CD4-positive, alpha-beta T cell treated with Interleukin-2 at 100 ng/mL for 4 hours (primary cell): ENCODE measurements around the gene PLA2G2C.

Experiments used
- DNase-seq: peaks from one replicate; pipeline ENCODE4 v3.0.0-alpha.2; 2020; ENCODE audit warnings: low spot score

PLA2G2C gene

GRCh38 chr1:20152599-20152930 is 33.8 kb downstream of the PLA2G2C start:
- no peak for DNase-seq

- peak; percentile 76 for DNase-seq
Measured at GRCh38 chr1:20151906-20152598, 34.3 kb downstream of the PLA2G2C start.

GRCh38 chr1:20150969-20151368 is 35.3 kb downstream of the PLA2G2C start:
- DNase-seq, result no peak

- DNase-seq, result no peak
Measured at GRCh38 chr1:20150326-20150705, 36.0 kb downstream of the PLA2G2C start.

- DNase-seq, result no peak
Measured at GRCh38 chr1:20149601-20150325, 36.6 kb downstream of the PLA2G2C start.

GRCh38 chr1:20148571-20149500 is 37.5 kb downstream of the PLA2G2C start:
- no peak for DNase-seq

- DNase-seq, result no peak
Measured at GRCh38 chr1:20147846-20148570, 38.3 kb downstream of the PLA2G2C start.

GRCh38 chr1:20143734-20144565 is 42.4 kb downstream of the PLA2G2C start:
- DNase-seq, result no peak

GRCh38 chr1:20143318-20143717 is 43.0 kb downstream of the PLA2G2C start:
- DNase-seq, result no peak

GRCh38 chr1:20142001-20142710 is 44.2 kb downstream of the PLA2G2C start:
- no peak for DNase-seq

GRCh38 chr1:20141466-20141865 is 44.9 kb downstream of the PLA2G2C start:
- DNase-seq, result no peak

- DNase-seq, result no peak
Measured at GRCh38 chr1:20141001-20141400, 45.3 kb downstream of the PLA2G2C start.

GRCh38 chr1:20139776-20140612 is 46.3 kb downstream of the PLA2G2C start:
- no peak for DNase-seq

- DNase-seq, result no peak
Measured at GRCh38 chr1:20138961-20139550, 47.3 kb downstream of the PLA2G2C start, which contains the start of gene PLA2G2F. PLA2G2F (plus strand) TSS chr1:20139323; CDS start chr1:20139428, 105 bp downstream.

GRCh38 chr1:20138346-20138745 is 48.0 kb downstream of the PLA2G2C start:
- no peak for DNase-seq

- DNase-seq, result no peak
Measured at GRCh38 chr1:20137604-20138003, 48.7 kb downstream of the PLA2G2C start.

GRCh38 chr1:20137055-20137454 is 49.3 kb downstream of the PLA2G2C start:
- no peak for DNase-seq

GRCh38 chr1:20136249-20136648 is 50.1 kb downstream of the PLA2G2C start:
- DNase-seq, result no peak

- no peak for DNase-seq
Measured at GRCh38 chr1:20134995-20135394, 51.3 kb downstream of the PLA2G2C start.
